K562 (cell line): ENCODE data around the gene TESK2. TPM values are rescaled to one million over a fixed set of nuclear protein-coding genes. Genes with fewer than 3 reads are reported as not detected.
A peak's percentile ranks its signal among the peaks of the same experiment; 100 is the strongest.

Source experiments
- CAMTA2 ChIP-seq: fragments of 250-450 bp; sonication (Bioruptor Pico); conservative IDR thresholded peaks from 2 replicates; pipeline ENCODE4 v1.5.1; 2022
- CBX5 ChIP-seq: IDR thresholded peaks from 2 replicates; pipeline ENCODE4 v1.6.1; 2014; ENCODE audit warnings: low read depth, borderline replicate concordance
- CREBBP ChIP-seq: IDR thresholded peaks from one replicate; pipeline ENCODE4 v1.6.1; 2012; ENCODE audit warnings: low read depth, mild to moderate bottlenecking, control low read depth, inconsistent platforms, low read length
- KHSRP ChIP-seq: fragments of 450-650 bp; IDR thresholded peaks from 2 replicates; pipeline ENCODE4 v1.6.1; 2017
- LARP7 ChIP-seq: fragments of 450-650 bp; IDR thresholded peaks from 2 replicates; pipeline ENCODE4 v1.6.1; 2016
- MCM3 ChIP-seq: fragments of 450-650 bp; IDR thresholded peaks from 2 replicates; pipeline ENCODE4 v1.6.1; 2016
- MYC ChIP-seq, 2 experiments: fragments of 250-450 bp in 1 of 2; sonication (Bioruptor Pico) in 1 of 2; IDR thresholded peaks; 2 replicates each; pipeline versions ENCODE4 v1.5.1 to v1.6.1; 2012 to 2021; ENCODE audit warnings: low read depth in 2 of 2, borderline replicate concordance in 1 of 2, improper control_type of control experiment in 1 of 2, low read length in 1 of 2, mild to moderate bottlenecking in 1 of 2, moderate library complexity in 1 of 2
- PTRF ChIP-seq: fragments of 450-650 bp; IDR thresholded peaks from 2 replicates; pipeline ENCODE4 v1.6.1; 2016; ENCODE audit warnings: mild to moderate bottlenecking, missing genetic modification characterization, missing compliant biosample characterization
- RBM39 ChIP-seq: fragments of 200-400 bp; formaldehyde crosslinking; optimal IDR thresholded peaks from 2 replicates; pipeline ENCODE3; 2018; ENCODE audit warnings: low read depth, low read length
- RNF219 ChIP-seq: fragments of 250-450 bp; sonication (Bioruptor Pico); IDR thresholded peaks from 2 replicates; pipeline ENCODE4 v1.5.0; 2022; ENCODE audit warnings: mild to moderate bottlenecking
- SMAD3 ChIP-seq: fragments of 450-650 bp; formaldehyde crosslinking; conservative IDR thresholded peaks from 2 replicates; pipeline ENCODE4 v1.4.0; 2020; ENCODE audit warnings: mild to moderate bottlenecking
- SMARCE1 ChIP-seq: fragments of 450-650 bp; IDR thresholded peaks from 2 replicates; pipeline ENCODE4 v1.7.1; 2016; ENCODE audit warnings: mild to moderate bottlenecking
- TCFL5 ChIP-seq: fragments of 250-450 bp; sonication (Bioruptor Pico); conservative IDR thresholded peaks from 2 replicates; pipeline ENCODE4 v1.6.1; 2021; ENCODE audit warnings: mild to moderate bottlenecking, moderate library complexity, matching md5 sums
- TEAD1 ChIP-seq, 2 experiments: fragments of 450-650 bp in 1 of 2; sonication (generic) in 1 of 2; formaldehyde crosslinking; IDR thresholded peaks; 2 replicates each; pipeline versions ENCODE4 v1.4.0 to v1.8.0; 2020 to 2022; ENCODE audit warnings: mild to moderate bottlenecking in 2 of 2, missing genetic modification reagents in 1 of 2
- TFAP4 ChIP-seq: sonication (generic); formaldehyde crosslinking; IDR thresholded peaks from 2 replicates; pipeline ENCODE4 v1.8.0; 2022; ENCODE audit warnings: missing genetic modification reagents, mild to moderate bottlenecking, moderate library complexity, borderline replicate concordance
- YY1 ChIP-seq, 3 experiments: IDR thresholded peaks; 2 replicates each; pipeline ENCODE4 v1.6.1; 2011; ENCODE audit warnings: low read length in 2 of 3, mild to moderate bottlenecking in 2 of 3, moderate library complexity in 2 of 3, borderline replicate concordance in 1 of 3, control low read depth in 1 of 3, low read depth in 1 of 3; ENCODE audit not compliant: insufficient read depth in 3 of 3, insufficient replicate concordance in 2 of 3, control insufficient read depth in 1 of 3, insufficient read length in 1 of 3; ENCODE audit errors: extremely low read depth in 1 of 3
- ZNF561 ChIP-seq: fragments of 450-650 bp; formaldehyde crosslinking; conservative IDR thresholded peaks from 2 replicates; pipeline ENCODE4 v1.4.0; 2020; ENCODE audit warnings: mild to moderate bottlenecking, moderate library complexity
- ZNF76 ChIP-seq: fragments of 250-450 bp; sonication (Bioruptor Pico); IDR thresholded peaks from 2 replicates; pipeline ENCODE4 v1.4.0; 2020; ENCODE audit warnings: mild to moderate bottlenecking, moderate library complexity, borderline replicate concordance
- polyA plus RNA-seq, 8 experiments: library from polyadenylated mRNA; depleted of rRNA in 4 of 8; stranded (reverse) in 5 of 8; unstranded in 3 of 8; fragments of >200 nt; fragmentation: Nextera tagmentation in 2 of 8; fragmentation: Illumina TruSeq in 1 of 8; extraction: Ambion mirVana in 2 of 8; extraction: Trizol in 1 of 8; gene quantifications; 2 replicates each; pipeline versions ENCODE4 v1.2.1 to v1.2.3, GENCODE V29; 2011 to 2014; ENCODE audit warnings: inconsistent platforms in 1 of 8, missing spikeins in 1 of 8
- total RNA-seq, 7 experiments: library from RNA; depleted of rRNA in 6 of 7; stranded (reverse); fragments of >200 nt in 6 of 7; fragmentation: Illumina TruSeq in 2 of 7; extraction: Trizol in 2 of 7; gene quantifications; 2 replicates each; pipeline versions ENCODE4 v1.2.1 to v1.2.3, GENCODE V29; 2011 to 2021; ENCODE audit warnings: low replicate concordance in 1 of 7
- TF ChIP-seq, protein P1 (sequence below): fragments of 250-450 bp; sonication (Bioruptor Pico); IDR thresholded peaks from 2 replicates; pipeline ENCODE4 v1.4.0; 2020; ENCODE audit warnings: mild to moderate bottlenecking, moderate library complexity

Gene TESK2
- total and polyA plus RNA-seq, 9 of the 15 experiments (the other 6 are each of a cell fraction or from before 2014, with no cell fraction given): 1.6 to 5.3 (median 3.7) TPM

GRCh38 chr1:45521413-45522323 is 30.7 kb upstream of the TESK2 start, which contains the start of gene PRDX1 (continued):
- TF ChIP-seq SMAD3 (CRISPR knock-in tag) (0 out of 2 replicates have a peak, but pooled peaks have one; percentile 53), MCM3 (no peak), ZNF561 (CRISPR knock-in tag) (no peak), TCFL5 (CRISPR knock-in tag) (no peak), CREBBP (no peak), TFAP4 (CRISPR knock-in tag) (peak; percentile 91), RBM39 (peak; percentile 97), CAMTA2 (0 out of 2 replicates have a peak, but pooled peaks have one; percentile 63), TEAD1 (CRISPR knock-in tag; IDR thresholded peaks at IDR 0.05) (peak in 1 of 2 experiments; percentile 86; a peak in 3 of 4 replicates), KHSRP (no peak), CBX5 (no peak), YY1 (IDR thresholded peaks at IDR 0.05; ENCODE audit: borderline replicate concordance in 1 of 3, control insufficient read depth in 1 of 3, extremely low read depth in 1 of 3, insufficient read depth in 3 of 3, insufficient read length in 1 of 3, insufficient replicate concordance in 2 of 3, low read depth in 1 of 3, low read length in 2 of 3) (peak in 2 of 3 experiments; percentile 77 to 80), RNF219 (CRISPR knock-in tag) (no peak), ZNF76 (CRISPR knock-in tag) (no peak), LARP7 (peak; percentile 51; the same call in 1 of the 2 replicates), SMARCE1 (peak; percentile 22), PTRF (tag) (no peak), MYC (IDR thresholded peaks at IDR 0.05; ENCODE audit: low read depth, low read length) (peak; percentile 90), MYC (CRISPR knock-in tag; IDR thresholded peaks at IDR 0.05; ENCODE audit: borderline replicate concordance, low read depth) (peak; percentile 95; the same call in 1 of the 2 replicates)
- TF ChIP-seq, protein P1, sequence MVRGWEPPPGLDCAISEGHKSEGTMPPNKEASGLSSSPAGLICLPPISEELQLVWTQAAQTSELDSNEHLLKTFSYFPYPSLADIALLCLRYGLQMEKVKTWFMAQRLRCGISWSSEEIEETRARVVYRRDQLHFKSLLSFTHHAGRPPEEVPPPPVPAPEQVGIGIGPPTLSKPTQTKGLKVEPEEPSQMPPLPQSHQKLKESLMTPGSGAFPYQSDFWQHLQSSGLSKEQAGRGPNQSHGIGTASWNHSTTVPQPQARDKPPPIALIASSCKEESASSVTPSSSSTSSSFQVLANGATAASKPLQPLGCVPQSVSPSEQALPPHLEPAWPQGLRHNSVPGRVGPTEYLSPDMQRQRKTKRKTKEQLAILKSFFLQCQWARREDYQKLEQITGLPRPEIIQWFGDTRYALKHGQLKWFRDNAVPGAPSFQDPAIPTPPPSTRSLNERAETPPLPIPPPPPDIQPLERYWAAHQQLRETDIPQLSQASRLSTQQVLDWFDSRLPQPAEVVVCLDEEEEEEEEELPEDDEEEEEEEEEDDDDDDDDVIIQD: no peak
